ENCODE data around the gene CRYBA1.
"Not testable (repeated sequence)": the region's sequence is repeated elsewhere in the genome, so short reads cannot be mapped to it uniquely, and the experiment has no call there.

Gene CRYBA1

GRCh38 chr17:29233301-29233700 is 13.4 kb upstream of the CRYBA1 start:
- no peak for TF ChIP-seq MYC (IDR thresholded peaks at IDR 0.05; ENCODE audit: low read depth, low read length)
- no peak for TF ChIP-seq CTCF (IDR thresholded peaks at IDR 0.05; ENCODE audit: low read depth, low read length)
- no peak for DNase-seq (ENCODE audit: low read depth)
- no peak overlapping the region for H3K4me3 ChIP-seq (ENCODE audit: low read depth, low read length)

GRCh38 chr17:29234972-29235371 is 11.7 kb upstream of the CRYBA1 start:
- H3K4me3 ChIP-seq (ENCODE audit: low read depth, low read length); DNase-seq (ENCODE audit: low read depth): not testable (repeated sequence)

- no peak for TF ChIP-seq MYC (IDR thresholded peaks at IDR 0.05; ENCODE audit: low read depth, low read length)
- TF ChIP-seq POLR2A (IDR thresholded peaks at IDR 0.05; ENCODE audit: extremely low read depth, insufficient read length) = no peak
- TF ChIP-seq CTCF (IDR thresholded peaks at IDR 0.05; ENCODE audit: low read depth, low read length) = no peak
- no peak for TF ChIP-seq MAX (IDR thresholded peaks at IDR 0.05; ENCODE audit: low read depth, low read length)
- no peak for DNase-seq (ENCODE audit: low read depth)
- no peak overlapping the region for H3K4me3 ChIP-seq (ENCODE audit: low read depth, low read length)
Observed at GRCh38 chr17:29235904-29236303, 10.8 kb upstream of the CRYBA1 start.

GRCh38 chr17:29237476-29238132 is 9.1 kb upstream of the CRYBA1 start:
- DNase-seq (ENCODE audit: low read depth) = peak; percentile 72
- TF ChIP-seq MYC (IDR thresholded peaks at IDR 0.05; ENCODE audit: low read depth, low read length) (no peak), MAX (IDR thresholded peaks at IDR 0.05; ENCODE audit: low read depth, low read length) (no peak), POLR2A (IDR thresholded peaks at IDR 0.05; ENCODE audit: extremely low read depth, insufficient read length) (no peak), CTCF (IDR thresholded peaks at IDR 0.05; ENCODE audit: low read depth, low read length) (no peak)

GRCh38 chr17:29238133-29238850 is 8.4 kb upstream of the CRYBA1 start:
- peak; percentile 56 for DNase-seq (ENCODE audit: low read depth)
- TF ChIP-seq MAX (IDR thresholded peaks at IDR 0.05; ENCODE audit: low read depth, low read length) (no peak), MYC (IDR thresholded peaks at IDR 0.05; ENCODE audit: low read depth, low read length) (no peak), CTCF (IDR thresholded peaks at IDR 0.05; ENCODE audit: low read depth, low read length) (no peak), POLR2A (IDR thresholded peaks at IDR 0.05; ENCODE audit: extremely low read depth, insufficient read length) (no peak)

More at GRCh38 chr17:29237476-29238132, 9.1 kb upstream of the CRYBA1 start:
- H3K4me3 ChIP-seq (ENCODE audit: low read depth, low read length) = no peak overlapping the region

GRCh38 chr17:29240477-29240876 is 6.2 kb upstream of the CRYBA1 start:
- no peak overlapping the region for H3K4me3 ChIP-seq (ENCODE audit: low read depth, low read length)
- TF ChIP-seq POLR2A (IDR thresholded peaks at IDR 0.05; ENCODE audit: extremely low read depth, insufficient read length) (no peak), CTCF (IDR thresholded peaks at IDR 0.05; ENCODE audit: low read depth, low read length) (no peak)
- no peak for DNase-seq (ENCODE audit: low read depth)

More at GRCh38 chr17:29238133-29238850, 8.4 kb upstream of the CRYBA1 start:
- no peak overlapping the region for H3K4me3 ChIP-seq (ENCODE audit: low read depth, low read length)

All from NB4 (cell line).